ENCODE measurements around the gene GRID1.

GRID1 gene

DNA sequence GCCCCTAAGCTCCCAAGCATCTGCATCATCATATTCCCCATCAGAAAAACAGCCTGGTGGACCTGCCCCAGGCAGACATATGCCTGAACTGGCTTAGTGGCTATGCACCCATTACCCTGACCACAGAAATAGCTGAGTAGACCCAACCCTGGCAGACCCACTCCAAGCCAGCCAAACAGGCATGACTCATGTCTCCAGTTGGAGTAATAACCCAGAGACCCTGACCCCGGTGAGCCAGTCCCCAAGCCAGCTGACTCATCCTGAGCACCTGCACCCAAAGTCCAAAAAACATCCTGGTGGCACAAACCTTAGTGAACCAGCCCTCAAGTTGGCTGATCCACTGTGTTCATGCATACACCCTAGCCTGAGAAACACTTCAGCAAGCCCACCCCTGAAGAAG is 555.9 kb downstream of the GRID1 start:
- TF ChIP-seq, protein P1, sequence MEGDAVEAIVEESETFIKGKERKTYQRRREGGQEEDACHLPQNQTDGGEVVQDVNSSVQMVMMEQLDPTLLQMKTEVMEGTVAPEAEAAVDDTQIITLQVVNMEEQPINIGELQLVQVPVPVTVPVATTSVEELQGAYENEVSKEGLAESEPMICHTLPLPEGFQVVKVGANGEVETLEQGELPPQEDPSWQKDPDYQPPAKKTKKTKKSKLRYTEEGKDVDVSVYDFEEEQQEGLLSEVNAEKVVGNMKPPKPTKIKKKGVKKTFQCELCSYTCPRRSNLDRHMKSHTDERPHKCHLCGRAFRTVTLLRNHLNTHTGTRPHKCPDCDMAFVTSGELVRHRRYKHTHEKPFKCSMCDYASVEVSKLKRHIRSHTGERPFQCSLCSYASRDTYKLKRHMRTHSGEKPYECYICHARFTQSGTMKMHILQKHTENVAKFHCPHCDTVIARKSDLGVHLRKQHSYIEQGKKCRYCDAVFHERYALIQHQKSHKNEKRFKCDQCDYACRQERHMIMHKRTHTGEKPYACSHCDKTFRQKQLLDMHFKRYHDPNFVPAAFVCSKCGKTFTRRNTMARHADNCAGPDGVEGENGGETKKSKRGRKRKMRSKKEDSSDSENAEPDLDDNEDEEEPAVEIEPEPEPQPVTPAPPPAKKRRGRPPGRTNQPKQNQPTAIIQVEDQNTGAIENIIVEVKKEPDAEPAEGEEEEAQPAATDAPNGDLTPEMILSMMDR (conservative IDR thresholded peaks at IDR 0.05; ENCODE audit: low read depth, low read length) = no peak
- DNase-seq (ENCODE audit: low read depth) = no peak
- no peak overlapping the region for H3K4me3 ChIP-seq (ENCODE audit: low read depth, low read length)

DNA sequence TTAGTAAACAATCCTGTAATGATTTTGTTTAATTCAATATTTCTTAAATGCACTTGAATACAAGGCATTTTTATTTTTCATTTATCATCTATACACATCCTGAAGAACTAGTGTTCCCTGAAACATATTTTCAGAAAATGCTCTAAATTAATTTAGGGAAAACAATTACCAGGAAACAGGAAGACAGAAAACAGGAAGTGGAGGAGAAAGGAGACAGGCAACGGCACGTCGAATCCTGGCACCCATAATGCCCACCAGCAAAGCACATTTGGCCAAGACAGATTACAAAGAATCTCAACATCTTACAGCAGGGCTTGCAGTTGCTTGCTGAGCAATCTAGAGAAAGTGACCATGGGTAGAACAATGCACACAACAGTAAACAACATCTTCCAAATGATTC is 571.1 kb downstream of the GRID1 start:
- TF ChIP-seq, protein P1 (conservative IDR thresholded peaks at IDR 0.05; ENCODE audit: low read depth, low read length) = no peak
- no peak overlapping the region for H3K4me3 ChIP-seq (ENCODE audit: low read depth, low read length)
- no peak for DNase-seq (ENCODE audit: low read depth)

DNA sequence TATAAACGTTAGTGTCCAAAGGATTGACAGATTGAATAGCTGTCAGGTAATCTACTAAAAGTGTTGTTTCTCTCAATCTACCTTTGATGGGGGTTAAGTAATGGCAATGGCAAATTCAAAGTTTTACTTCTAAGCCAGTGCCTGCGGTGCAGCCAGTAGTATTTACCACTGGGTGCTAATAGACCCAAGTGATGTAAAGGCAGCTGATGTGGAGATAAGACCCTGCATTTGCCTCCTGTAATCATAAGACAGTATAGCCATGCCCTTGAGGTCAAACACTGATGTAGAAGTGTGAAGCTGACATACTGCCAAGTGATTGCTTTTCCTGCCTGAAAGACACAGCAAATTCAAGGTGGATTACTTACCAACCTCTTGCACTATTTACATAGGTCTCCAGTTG is 572.0 kb downstream of the GRID1 start:
- no peak for DNase-seq (ENCODE audit: low read depth)
- TF ChIP-seq, protein P1 (conservative IDR thresholded peaks at IDR 0.05; ENCODE audit: low read depth, low read length) = no peak
- no peak overlapping the region for H3K4me3 ChIP-seq (ENCODE audit: low read depth, low read length)

DNA sequence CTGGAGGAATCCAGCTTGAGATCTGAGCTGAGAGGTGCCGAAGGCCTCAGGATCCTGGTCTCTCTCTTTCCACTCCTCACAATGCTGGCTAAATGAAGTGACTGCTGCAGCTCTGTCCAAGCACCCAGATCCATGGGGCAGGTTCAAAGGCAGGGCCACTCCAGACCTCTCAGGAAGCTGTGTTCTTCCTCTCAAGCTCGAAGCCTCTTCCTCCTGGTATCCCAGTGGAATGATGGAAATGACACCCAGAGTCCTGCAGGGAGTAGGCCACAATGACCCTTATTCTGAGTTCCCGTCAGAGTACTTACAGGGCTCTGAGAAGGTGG is 574.1 kb downstream of the GRID1 start:
- DNase-seq (ENCODE audit: low read depth) = no peak
- TF ChIP-seq, protein P1 (conservative IDR thresholded peaks at IDR 0.05; ENCODE audit: low read depth, low read length) = no peak
- H3K4me3 ChIP-seq (ENCODE audit: low read depth, low read length) = no peak overlapping the region

DNA sequence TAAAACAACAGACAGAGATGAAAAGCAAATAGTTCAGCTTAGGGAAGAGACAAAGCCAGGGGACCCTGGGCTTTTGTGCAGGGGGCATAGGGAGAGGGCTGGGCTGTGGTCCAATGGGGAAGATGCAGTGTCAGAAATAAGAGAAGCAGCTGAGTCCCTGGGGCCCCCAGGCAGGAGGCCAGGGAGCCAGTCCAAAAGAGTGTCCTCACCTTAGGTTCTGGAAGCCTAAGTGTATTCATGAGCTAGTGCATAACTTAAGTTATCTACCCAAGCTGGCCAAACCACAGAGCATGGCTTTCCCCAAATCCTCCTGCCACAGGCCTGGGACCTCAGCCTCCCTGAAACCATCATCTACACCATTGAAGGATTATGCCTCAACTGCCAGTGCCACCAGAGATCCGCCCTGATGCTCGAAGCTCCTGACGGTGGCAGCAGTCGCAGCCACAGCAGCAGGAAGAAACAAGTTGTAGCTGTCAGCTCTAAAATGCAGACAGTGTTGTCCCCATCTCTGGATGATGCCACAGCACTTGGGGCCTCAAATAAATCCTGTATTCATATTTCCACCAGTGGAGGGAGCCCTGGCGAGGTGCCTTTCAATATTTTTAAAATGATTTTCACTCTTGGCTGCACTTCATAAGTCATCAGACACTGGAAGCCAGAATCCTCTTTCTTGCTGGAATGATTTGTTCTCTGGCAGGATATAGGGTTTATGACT is 574.6 kb downstream of the GRID1 start:
- H3K4me3 ChIP-seq (ENCODE audit: low read depth, low read length) = no peak overlapping the region
- TF ChIP-seq, protein P1 (conservative IDR thresholded peaks at IDR 0.05; ENCODE audit: low read depth, low read length) = peak; percentile 28
- DNase-seq (ENCODE audit: low read depth) = peak; percentile 8

DNA sequence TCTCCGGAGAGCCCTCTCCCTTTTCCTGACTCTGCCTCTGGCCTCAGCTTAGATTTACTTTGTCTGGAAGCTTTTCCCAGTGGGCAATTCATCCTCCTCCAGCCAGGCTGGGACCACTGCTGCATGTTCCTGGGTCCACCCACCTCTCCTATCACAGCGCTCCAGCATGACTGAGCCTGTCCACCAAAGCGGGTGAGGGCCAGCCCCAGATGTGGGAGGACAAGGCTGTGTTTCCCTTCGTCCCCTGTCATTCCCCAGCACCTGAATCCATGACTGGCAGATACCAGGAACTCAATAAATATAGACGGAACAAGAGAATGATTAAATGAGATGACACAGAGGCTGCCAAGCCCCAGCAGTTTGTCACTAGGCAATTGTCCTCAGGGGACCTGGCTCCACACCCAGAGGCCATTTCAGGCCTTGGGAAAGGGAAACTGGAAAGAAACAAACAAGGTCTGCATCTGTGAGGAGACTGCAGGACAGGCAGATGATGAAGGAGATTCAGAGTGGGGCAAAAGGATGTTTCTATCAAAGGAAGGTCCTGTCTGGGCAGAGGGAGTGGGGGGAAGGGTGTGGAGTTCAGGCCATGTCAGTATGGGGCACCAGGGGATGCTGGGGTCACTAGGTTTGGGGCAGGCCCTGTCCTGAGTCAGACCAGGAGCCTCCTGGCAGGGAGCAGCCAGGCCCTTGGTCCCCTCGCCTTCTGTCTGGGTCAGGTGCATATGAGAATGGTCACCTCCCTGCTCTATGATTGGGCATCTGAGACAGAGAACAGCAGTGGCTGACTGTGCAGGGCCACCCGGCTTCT is 576.4 kb downstream of the GRID1 start:
- TF ChIP-seq, protein P1 (conservative IDR thresholded peaks at IDR 0.05; ENCODE audit: low read depth, low read length) = no peak
- H3K4me3 ChIP-seq (ENCODE audit: low read depth, low read length) = no peak overlapping the region
- no peak for DNase-seq (ENCODE audit: low read depth)

Data from choroid plexus epithelial cell (primary cell).